ENCODE results near the gene LRRC4B. TPM values are rescaled to one million over a fixed set of nuclear protein-coding genes. Genes with fewer than 3 reads are reported as not detected.
A peak's percentile ranks its signal among the peaks of the same experiment; 100 is the strongest.

Gene LRRC4B
- total RNA-seq, 1 donor from 2014 or later, result 0.12 TPM

DNA sequence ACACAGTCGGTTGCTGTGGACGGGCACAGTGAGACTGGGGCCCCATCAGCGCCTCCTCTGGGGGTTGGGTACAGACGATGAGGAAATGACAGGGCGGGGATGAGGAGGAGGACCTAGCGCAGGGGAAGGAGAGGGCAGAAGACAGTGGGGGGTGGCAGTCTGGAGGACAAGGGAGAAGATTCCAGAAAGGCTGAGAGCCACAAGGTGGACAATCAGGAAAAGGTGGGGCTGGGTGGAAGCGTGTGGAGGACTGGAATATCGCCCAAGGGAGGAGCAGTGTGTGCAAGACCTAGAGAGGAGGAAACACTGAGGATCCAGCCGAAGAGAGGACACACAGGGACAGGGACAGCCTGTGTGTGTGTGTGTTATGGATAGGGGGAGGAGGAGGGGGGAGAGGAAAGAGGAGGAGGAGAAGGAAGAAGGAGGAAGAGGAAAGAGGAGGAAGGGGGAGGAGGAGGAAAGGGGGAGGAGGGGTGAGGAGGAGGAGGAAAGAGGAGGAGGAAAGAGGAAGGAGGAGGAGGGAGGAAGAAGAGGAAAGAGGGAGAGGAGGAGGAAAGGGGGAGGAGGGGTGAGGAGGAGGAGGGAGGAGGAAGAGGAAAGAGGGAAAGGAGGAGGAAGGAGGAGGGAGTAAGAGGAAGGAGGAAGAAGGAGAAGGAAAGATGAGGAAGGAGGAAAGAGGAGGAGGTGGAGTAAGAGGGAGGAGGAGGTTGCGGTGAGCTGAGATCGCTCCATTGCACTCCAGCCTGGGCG, 75.8 kb downstream of the LRRC4B start:
- H3K27ac Mint-ChIP-seq, result peak overlapping the region; percentile 44
- peaks cover 6% of the 10 kb centered on the region for H3K36me3 Mint-ChIP-seq (ENCODE audit: low read depth)
- peaks cover 10% of the 10 kb centered on the region for H3K27me3 Mint-ChIP-seq
- no peak for DNase-seq
- H3K4me1 Mint-ChIP-seq, result peaks cover 17% of the 10 kb centered on the region
- H3K4me3 Mint-ChIP-seq, result peak overlapping the region; percentile 42
- no peaks in the 10 kb centered on the region for H3K9me3 Mint-ChIP-seq
- intact Hi-C loops (cut with micrococcal nuclease), result no loop called here

GRCh38 chr19:50490991-50491472, 77.2 kb downstream of the LRRC4B start:
- Mint-ChIP-seq H3K36me3 (ENCODE audit: low read depth) (peaks cover 11% of the 10 kb centered on the region), H3K27me3 (peaks cover 10% of the 10 kb centered on the region), H3K9me3 (no peaks in the 10 kb centered on the region), H3K27ac (no peak overlapping the region), H3K4me3 (no peak overlapping the region), H3K4me1 (peaks cover 17% of the 10 kb centered on the region)
- intact Hi-C loops (cut with micrococcal nuclease), result no loop called here
- no peak for DNase-seq

GRCh38 chr19:50490411-50490811, 77.8 kb downstream of the LRRC4B start:
- no peak for DNase-seq
- Mint-ChIP-seq H3K4me3 (no peak overlapping the region), H3K36me3 (ENCODE audit: low read depth) (peaks cover 16% of the 10 kb centered on the region), H3K27ac (no peak overlapping the region), H3K27me3 (peaks cover 10% of the 10 kb centered on the region), H3K4me1 (peaks cover 17% of the 10 kb centered on the region), H3K9me3 (no peaks in the 10 kb centered on the region)
- intact Hi-C loops (cut with micrococcal nuclease), result no loop called here

- H3K9me3 Mint-ChIP-seq, result no peaks in the 10 kb centered on the region
- peaks cover 25% of the 10 kb centered on the region for H3K36me3 Mint-ChIP-seq (ENCODE audit: low read depth)
- DNase-seq, result no peak
- no peak overlapping the region for H3K27ac Mint-ChIP-seq
- H3K4me1 Mint-ChIP-seq, result peaks cover 17% of the 10 kb centered on the region
- no peak overlapping the region for H3K4me3 Mint-ChIP-seq
- peaks cover 10% of the 10 kb centered on the region for H3K27me3 Mint-ChIP-seq
- intact Hi-C loops (cut with micrococcal nuclease), result no loop called here
Observed at GRCh38 chr19:50489461-50490011, 78.7 kb downstream of the LRRC4B start.

- Mint-ChIP-seq H3K4me1 (peaks cover 17% of the 10 kb centered on the region), H3K9me3 (no peaks in the 10 kb centered on the region), H3K27ac (peak overlapping the region; percentile 27), H3K36me3 (ENCODE audit: low read depth) (peaks cover 25% of the 10 kb centered on the region), H3K27me3 (peaks cover 10% of the 10 kb centered on the region), H3K4me3 (no peak overlapping the region)
- intact Hi-C loops (cut with micrococcal nuclease), result no loop called here
- no peak for DNase-seq
Observed at GRCh38 chr19:50488389-50489194, 79.6 kb downstream of the LRRC4B start.

GRCh38 chr19:50486823-50487515, 81.3 kb downstream of the LRRC4B start:
- H3K4me1 Mint-ChIP-seq, result peaks cover 14% of the 10 kb centered on the region
- peaks cover 6% of the 10 kb centered on the region for H3K27me3 Mint-ChIP-seq
- peaks cover 35% of the 10 kb centered on the region for H3K36me3 Mint-ChIP-seq (ENCODE audit: low read depth)
- peak; percentile 83 for DNase-seq
- no peaks in the 10 kb centered on the region for H3K9me3 Mint-ChIP-seq
- H3K27ac Mint-ChIP-seq, result no peak overlapping the region
- intact Hi-C loops (cut with micrococcal nuclease), result no loop called here
- H3K4me3 Mint-ChIP-seq, result no peak overlapping the region

DNA sequence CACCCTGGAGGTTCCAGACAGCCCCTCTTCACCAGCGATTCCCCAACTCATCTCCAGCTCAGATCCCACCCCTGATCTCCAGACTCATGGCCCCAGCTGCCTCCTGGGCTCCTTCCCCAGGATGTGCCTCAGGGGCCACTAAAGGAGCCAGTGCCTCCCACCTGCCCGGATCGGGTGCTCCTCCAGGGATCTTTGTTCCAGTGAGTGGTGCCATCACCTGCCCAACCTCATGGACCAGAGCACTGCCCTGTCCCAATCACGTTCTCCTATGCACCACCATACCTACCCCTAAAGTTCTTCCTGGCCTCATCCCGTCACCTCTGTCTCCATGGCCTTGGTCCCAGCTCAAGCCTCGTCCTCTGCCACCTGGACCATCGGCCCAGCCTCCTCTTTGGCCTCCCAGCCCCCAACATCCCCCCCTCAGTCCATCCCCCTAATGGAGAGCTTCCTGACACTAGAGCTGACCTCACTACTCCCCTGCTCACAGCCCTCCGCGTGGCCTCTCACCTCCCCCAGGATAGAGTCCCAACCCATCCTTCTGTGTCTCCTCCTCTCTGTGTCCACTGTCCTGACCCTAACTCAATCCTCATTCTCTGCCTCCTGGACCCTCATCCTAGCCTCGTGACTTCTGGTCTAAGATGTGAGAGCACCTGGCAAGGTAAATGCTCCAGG, 82.8 kb downstream of the LRRC4B start:
- H3K4me1 Mint-ChIP-seq, result peaks cover 6% of the 10 kb centered on the region
- H3K36me3 Mint-ChIP-seq (ENCODE audit: low read depth), result peaks cover 40% of the 10 kb centered on the region
- no peak for DNase-seq
- H3K9me3 Mint-ChIP-seq, result no peaks in the 10 kb centered on the region
- no peak overlapping the region for H3K27ac Mint-ChIP-seq
- H3K27me3 Mint-ChIP-seq, result no peaks in the 10 kb centered on the region
- no peak overlapping the region for H3K4me3 Mint-ChIP-seq
- intact Hi-C loops (cut with micrococcal nuclease), result no loop called here

DNA sequence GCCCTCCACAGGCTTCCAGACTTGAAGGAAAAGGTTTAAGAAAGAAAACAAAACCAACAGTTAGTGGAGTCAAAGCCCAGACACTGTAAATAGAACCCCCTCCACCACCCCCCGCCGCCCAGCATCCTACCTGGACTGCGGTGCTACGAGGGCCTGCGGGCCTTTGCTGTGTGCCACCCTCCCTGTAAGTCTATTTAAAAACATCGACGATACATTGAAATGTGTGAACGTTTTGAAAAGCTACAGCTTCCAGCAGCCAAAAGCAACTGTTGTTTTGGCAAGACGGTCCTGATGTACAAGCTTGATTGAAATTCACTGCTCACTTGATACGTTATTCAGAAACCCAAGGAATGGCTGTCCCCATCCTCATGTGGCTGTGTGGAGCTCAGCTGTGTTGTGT, 85.3 kb downstream of the LRRC4B start:
- no peaks in the 10 kb centered on the region for H3K9me3 Mint-ChIP-seq
- H3K36me3 Mint-ChIP-seq (ENCODE audit: low read depth), result peaks cover 52% of the 10 kb centered on the region
- DNase-seq, result no peak
- H3K27ac Mint-ChIP-seq, result no peak overlapping the region
- H3K4me1 Mint-ChIP-seq, result peaks cover 8% of the 10 kb centered on the region
- no peak overlapping the region for H3K4me3 Mint-ChIP-seq
- intact Hi-C loops (cut with micrococcal nuclease), result no loop called here
- H3K27me3 Mint-ChIP-seq, result no peaks in the 10 kb centered on the region

DNA sequence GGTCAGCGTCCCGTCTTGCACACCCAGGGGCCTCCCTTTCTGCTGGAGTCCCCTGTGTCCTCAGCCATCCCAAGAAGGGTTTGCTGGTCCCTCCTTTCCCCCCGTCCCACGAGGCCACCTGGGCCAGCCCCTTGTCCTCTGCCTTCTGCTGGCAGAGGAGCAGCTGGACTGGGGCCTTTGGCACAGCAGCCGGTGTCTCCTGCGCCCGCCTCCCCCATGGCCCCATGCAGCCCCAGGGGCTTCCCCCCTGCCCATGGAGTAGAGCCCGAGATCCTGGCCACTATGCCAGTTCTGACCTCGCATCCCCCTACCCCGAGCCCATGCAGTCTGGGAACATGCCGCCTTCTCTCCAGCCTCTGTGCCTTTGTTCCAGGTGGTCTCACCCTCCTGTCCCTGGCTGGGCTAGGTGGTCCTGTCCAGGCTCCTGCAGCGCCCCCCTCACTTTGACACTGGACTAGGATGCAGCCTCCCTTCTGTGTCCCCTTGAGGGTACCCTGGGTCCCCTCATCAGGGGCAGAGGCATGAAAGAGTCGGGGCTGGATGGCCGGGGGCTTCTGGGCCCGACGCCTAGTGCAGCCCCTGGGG, 85.9 kb downstream of the LRRC4B start:
- no peaks in the 10 kb centered on the region for H3K27me3 Mint-ChIP-seq
- intact Hi-C loops (cut with micrococcal nuclease), result no loop called here
- no peak overlapping the region for H3K27ac Mint-ChIP-seq
- H3K9me3 Mint-ChIP-seq, result no peaks in the 10 kb centered on the region
- H3K4me3 Mint-ChIP-seq, result no peak overlapping the region
- peaks cover 12% of the 10 kb centered on the region for H3K4me1 Mint-ChIP-seq
- DNase-seq, result no peak
- H3K36me3 Mint-ChIP-seq (ENCODE audit: low read depth), result peaks cover 57% of the 10 kb centered on the region

- intact Hi-C loops (cut with micrococcal nuclease), result no loop called here
- Mint-ChIP-seq H3K4me3 (no peak overlapping the region), H3K4me1 (peaks cover 17% of the 10 kb centered on the region), H3K36me3 (ENCODE audit: low read depth) (peaks cover 58% of the 10 kb centered on the region), H3K9me3 (no peaks in the 10 kb centered on the region), H3K27ac (no peak overlapping the region), H3K27me3 (no peaks in the 10 kb centered on the region)
- DNase-seq, result no peak
Observed at GRCh38 chr19:50481351-50482149, 86.7 kb downstream of the LRRC4B start.

DNA sequence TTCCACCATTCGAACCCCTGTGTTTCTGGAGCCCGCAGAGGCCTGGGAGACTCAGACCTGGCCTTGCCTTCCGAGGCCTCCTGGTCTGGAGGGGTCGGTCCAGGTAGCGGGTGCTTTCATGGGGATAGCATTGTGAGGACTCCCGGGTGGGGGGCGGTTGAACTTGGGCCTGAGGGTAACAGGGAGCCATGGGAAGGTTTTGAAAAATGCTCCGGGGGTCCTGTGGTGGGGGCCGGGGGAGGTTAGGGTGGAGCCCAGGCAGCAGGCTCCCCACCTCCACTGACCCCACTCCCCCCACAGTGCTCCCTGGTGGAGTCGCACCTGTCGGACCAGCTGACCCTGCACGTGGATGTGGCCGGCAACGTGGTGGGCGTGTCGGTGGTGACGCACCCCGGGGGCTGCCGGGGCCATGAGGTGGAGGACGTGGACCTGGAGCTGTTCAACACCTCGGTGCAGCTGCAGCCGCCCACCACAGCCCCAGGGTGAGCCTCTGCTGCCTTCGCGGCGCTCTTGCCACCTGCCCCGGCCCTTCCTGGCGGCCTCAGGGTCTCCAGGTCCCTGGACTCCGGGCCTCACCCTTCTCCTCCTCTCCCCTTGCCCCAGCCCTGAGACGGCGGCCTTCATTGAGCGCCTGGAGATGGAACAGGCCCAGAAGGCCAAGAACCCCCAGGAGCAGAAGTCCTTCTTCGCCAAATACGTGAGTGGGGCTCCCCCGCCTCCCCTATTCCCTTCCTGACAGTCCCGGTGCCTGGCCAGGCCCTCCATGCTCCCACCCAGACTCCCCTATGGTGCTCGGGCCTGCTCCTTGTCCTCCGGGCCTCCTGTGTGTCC, 87.7 kb downstream of the LRRC4B start:
- Mint-ChIP-seq H3K4me3 (no peak overlapping the region), H3K27me3 (no peaks in the 10 kb centered on the region), H3K27ac (no peak overlapping the region), H3K4me1 (peaks cover 20% of the 10 kb centered on the region), H3K9me3 (no peaks in the 10 kb centered on the region), H3K36me3 (ENCODE audit: low read depth) (peaks cover 53% of the 10 kb centered on the region)
- no peak for DNase-seq
- intact Hi-C loops (cut with micrococcal nuclease), result no loop called here

DNA sequence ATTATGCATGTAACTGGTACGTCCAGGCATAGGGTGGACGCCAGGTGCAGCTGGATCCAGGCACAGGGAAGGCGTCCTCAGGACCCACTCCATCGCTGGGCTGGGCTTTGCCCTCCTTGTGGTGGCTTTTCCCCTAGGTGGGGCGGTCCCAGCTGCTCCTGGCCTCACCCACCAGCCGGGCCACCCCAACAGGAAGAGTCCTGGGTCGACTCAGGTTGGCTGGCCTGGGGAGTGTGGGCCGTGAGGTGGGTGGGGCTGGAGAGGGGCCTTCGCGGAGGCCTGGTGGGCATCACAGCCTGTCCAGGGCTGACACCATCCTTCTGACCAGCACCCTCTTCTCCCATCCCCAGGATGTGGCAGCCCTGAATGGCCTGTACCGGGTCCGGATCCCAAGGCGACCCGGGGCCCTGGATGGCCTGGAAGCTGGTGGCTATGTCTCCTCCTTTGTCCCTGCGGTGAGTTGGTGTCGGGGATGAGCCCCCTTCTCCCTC, 88.4 kb downstream of the LRRC4B start:
- no peak overlapping the region for H3K27ac Mint-ChIP-seq
- DNase-seq, result no peak
- H3K4me1 Mint-ChIP-seq, result peaks cover 22% of the 10 kb centered on the region
- intact Hi-C loops (cut with micrococcal nuclease), result no loop called here
- no peak overlapping the region for H3K4me3 Mint-ChIP-seq
- peaks cover 46% of the 10 kb centered on the region for H3K36me3 Mint-ChIP-seq (ENCODE audit: low read depth)
- no peaks in the 10 kb centered on the region for H3K9me3 Mint-ChIP-seq
- H3K27me3 Mint-ChIP-seq, result no peaks in the 10 kb centered on the region

Measured in activated CD4-positive, alpha-beta T cell treated with anti-CD3 and anti-CD28 coated beads, Interleukin-2, amount 10 ng/mL, durations not matched to agents 24 days and 14 days (primary cell).